NT2/D1 (cell line): ENCODE data around the gene BACE2.

Source experiments
- SUZ12 ChIP-seq: IDR thresholded peaks from 2 replicates; pipeline ENCODE4 v1.6.1; 2011; ENCODE audit not compliant: insufficient read length, insufficient read depth; ENCODE audit errors: extremely low read depth
- ZNF274 ChIP-seq: IDR thresholded peaks from 2 replicates; pipeline ENCODE4 v1.6.1; 2011; ENCODE audit warnings: mild to moderate bottlenecking, low read depth, low read length

DNA sequence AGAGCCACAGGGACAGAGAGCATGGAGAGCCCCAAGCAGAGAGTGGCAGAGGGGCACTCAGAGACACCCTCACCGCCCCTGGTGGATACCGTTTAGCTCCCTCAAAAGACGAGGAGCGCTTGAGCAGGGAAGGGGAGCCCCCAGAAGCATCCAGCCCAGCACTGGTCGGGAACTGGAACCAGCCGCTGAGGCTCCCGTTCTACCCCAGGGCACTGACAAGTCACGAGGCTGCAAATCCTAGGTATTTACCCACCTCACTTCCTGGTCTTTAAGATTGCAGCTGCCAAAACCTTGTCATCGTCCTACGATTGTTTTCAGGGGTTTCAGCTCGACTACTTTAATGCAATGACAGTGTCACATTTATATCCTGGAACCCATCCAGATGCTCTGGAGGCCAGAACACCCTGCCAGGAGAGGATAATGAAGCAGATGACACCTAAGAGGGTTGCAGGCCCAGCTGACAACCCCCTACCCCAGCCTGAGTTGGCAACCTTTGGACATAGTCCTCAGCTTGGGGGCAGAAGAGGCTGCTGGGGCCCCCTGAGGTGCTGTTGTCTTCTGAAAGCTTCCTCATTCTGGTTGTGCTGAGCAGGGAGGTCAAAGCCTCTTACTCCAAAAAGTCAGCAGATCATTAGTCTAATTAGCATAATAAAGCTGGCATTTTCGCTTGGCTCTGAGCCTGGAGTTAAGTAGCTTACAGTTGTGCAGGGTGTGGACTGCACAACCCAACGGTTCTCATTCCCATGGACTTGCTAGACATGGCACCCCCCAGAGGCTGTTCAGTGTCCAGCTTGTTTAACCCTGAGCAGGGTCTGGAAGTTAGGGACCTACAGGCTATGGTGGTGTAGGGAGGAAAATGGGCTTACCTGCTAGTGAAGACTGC lies 20.6 kb upstream of the BACE2 start:
- TF ChIP-seq ZNF274 (no peak), SUZ12 (no peak)
